22Rv1 (cell line): ENCODE results near the gene RMI2.

Experiments
- H3K27ac ChIP-seq: fragments of 450-650 bp; 2 replicates; pipeline ENCODE4 v1.5.1; 2017
- CTCF ChIP-seq: fragments of 450-650 bp; IDR thresholded peaks from 2 replicates; pipeline ENCODE4 v1.5.1; 2017; ENCODE audit warnings: mild to moderate bottlenecking
- ZFX ChIP-seq: fragments of 450-650 bp; IDR thresholded peaks from 2 replicates; pipeline ENCODE4 v1.6.1; 2017; ENCODE audit warnings: antibody characterized with exemption, borderline replicate concordance

RMI2 gene

GRCh38 chr16:11306997-11307638 lies 38.1 kb upstream of the RMI2 start:
- no peak overlapping the region for H3K27ac ChIP-seq
- TF ChIP-seq CTCF (no peak), ZFX (no peak)

DNA sequence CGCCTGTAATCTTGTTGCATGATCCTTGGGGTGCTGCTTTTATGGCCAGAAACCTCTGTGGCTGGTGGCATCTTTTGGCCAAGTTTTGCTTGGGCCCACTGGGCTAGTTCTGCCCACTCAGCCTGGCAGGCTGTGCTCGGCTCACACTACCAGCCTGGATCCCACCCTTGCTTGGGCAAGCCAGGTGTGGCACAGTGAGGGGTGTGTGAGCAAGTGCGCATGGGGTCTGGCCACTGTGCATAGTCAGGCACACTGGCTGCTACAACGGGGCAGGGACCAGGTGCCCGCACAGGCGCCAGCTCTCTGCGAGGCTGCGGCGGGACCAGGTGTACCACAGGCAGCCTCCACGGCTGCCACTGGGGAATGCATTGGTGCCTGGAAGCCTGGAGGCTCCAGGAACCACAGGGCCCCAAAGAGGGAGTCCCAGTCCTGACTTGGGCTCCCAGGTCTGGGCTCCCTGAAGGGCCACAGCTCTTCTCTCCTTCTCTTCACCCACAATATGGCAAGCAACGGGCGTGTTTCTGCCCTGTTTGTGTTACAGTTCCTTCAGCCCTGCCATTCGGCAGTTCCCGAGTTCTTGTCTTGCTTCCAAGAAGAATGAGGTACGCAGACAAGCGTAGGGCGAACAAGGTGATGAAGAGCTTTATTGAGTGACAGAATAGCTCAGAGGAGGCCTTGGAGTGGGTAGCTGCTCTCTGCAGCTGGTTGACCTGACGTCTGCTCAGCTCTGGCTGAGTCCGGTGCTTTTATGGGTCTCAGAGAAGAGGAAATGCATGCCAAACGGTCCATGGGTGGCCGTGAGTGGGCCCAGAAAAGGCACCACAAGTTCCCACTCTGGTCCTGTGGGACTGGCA lies 37.4 kb upstream of the RMI2 start:
- TF ChIP-seq ZFX (no peak), CTCF (no peak)
- H3K27ac ChIP-seq: no peak overlapping the region

DNA sequence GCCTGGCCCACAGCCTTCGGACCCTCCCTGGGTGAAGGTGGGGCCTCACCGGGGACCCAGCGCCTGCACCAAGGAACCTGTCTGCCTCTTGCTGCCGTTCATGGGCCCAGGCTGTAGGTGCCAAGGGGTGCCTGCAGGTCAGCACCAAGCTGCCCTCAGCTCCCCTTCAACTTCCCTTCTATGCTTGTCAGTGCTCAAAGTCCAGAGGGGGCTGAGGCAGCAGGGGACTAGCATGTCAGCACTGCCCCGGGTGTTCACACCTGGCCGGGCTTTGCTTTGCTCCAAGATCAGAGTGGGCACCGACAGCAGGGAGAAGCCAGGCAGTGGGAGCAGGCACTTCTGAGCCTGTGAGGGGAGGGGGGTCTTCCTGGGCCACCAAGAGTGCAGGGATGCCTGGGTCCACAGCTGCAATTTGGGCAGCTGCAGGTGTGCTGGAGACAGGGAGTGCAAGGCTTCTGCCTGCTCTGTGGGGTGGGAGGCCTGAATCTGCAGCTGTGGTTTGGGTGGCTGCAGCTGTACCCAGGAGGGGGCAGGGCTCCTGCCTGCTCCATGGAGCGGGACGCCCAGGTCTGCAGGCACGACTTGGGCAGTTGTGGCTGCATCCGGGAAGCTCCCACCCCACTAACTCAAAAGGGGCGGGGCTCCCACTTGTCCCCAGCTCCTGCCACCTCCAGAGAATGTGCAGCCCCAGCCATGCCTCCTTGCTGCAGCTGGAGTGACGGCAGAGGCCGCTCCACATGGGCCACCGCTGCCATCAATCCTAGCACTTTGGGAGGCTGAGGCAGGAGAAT lies 36.6 kb upstream of the RMI2 start:
- TF ChIP-seq CTCF (no peak), ZFX (no peak)
- no peak overlapping the region for H3K27ac ChIP-seq

DNA sequence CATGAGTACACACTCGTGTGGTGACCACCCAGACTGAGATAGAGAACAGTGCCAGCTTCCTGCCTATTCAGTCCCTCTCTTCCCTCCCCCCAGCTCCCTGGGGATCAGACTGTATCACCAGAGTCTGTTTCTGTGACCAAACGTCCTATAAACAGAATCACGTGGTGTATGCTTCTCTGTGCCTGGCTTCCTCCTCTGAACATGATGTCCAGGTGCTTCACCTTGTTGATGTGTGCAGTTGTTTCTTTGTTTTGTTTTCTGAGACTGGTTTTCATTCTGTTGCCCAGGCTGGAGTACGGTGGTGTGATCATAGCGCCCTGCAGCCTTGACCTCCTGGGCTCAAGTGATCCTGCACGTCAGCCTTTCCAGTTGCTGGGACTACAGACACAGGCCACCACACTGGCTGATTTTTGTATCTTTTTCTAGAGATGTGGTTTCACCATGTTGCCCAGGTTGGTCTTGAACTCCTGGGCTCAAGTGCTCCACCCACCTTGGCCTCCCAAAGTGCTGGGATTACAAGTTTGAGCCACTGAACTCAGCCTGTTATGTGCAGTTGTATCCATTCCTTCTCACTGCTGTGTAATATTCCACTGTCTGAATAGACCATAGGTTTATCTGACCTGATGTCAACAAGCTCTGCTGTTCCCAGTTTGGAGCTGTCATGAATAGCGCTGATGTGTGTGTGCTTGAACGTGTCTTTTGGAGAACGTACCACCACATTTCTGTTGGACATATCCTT lies 35.2 kb upstream of the RMI2 start:
- H3K27ac ChIP-seq: no peak overlapping the region
- TF ChIP-seq ZFX (no peak), CTCF (no peak)

GRCh38 chr16:11310634-11310977 lies 34.7 kb upstream of the RMI2 start:
- no peak for TF ChIP-seq ZFX
- TF ChIP-seq CTCF: no peak

GRCh38 chr16:11310997-11311561 lies 34.2 kb upstream of the RMI2 start:
- no peak overlapping the region for H3K27ac ChIP-seq
- TF ChIP-seq CTCF: no peak
- no peak for TF ChIP-seq ZFX

More at GRCh38 chr16:11310634-11310977, 34.7 kb upstream of the RMI2 start:
- no peak overlapping the region for H3K27ac ChIP-seq
